ENCODE measurements around the gene MORC4.

MORC4 gene

GRCh38 chrX:106902684-106903083 is 97.3 kb downstream of the MORC4 start:
- Histone ChIP-seq H3K27me3 (peaks cover 89% of the 10 kb centered on the region), H3K36me3 (no peaks in the 10 kb centered on the region), H3K27ac (no peak overlapping the region), H3K9ac (no peak overlapping the region), H3K4me1 (peaks cover 6% of the 10 kb centered on the region), H3K4me3 (no peak overlapping the region), H3K9me3 (no peaks in the 10 kb centered on the region), H4K20me1 (peaks cover 20% of the 10 kb centered on the region; the same call in 1 of the 2 replicates), H3K4me2 (no peak overlapping the region)
- TF ChIP-seq Cebpa-rat (IDR thresholded peaks at IDR 0.05), result no peak

- H3K4me2 ChIP-seq, result no peak overlapping the region
- H3K27ac ChIP-seq, result no peak overlapping the region
- H3K9ac ChIP-seq, result no peak overlapping the region
Observed at GRCh38 chrX:106901781-106902219, 98.2 kb downstream of the MORC4 start.

GRCh38 chrX:106901341-106901740 is 98.7 kb downstream of the MORC4 start:
- H4K20me1 ChIP-seq, result peaks cover 20% of the 10 kb centered on the region; the same call in 1 of the 2 replicates
- H3K4me1 ChIP-seq, result peaks cover 6% of the 10 kb centered on the region
- no peak overlapping the region for H3K4me2 ChIP-seq
- no peaks in the 10 kb centered on the region for H3K9me3 ChIP-seq
- peaks cover 93% of the 10 kb centered on the region for H3K27me3 ChIP-seq
- no peak overlapping the region for H3K9ac ChIP-seq
- H3K36me3 ChIP-seq, result no peaks in the 10 kb centered on the region
- TF ChIP-seq Cebpa-rat (IDR thresholded peaks at IDR 0.05), result no peak
- no peak overlapping the region for H3K4me3 ChIP-seq
- no peak overlapping the region for H3K27ac ChIP-seq

More at GRCh38 chrX:106901781-106902219, 98.2 kb downstream of the MORC4 start:
- no peak overlapping the region for H3K4me3 ChIP-seq
- peaks cover 6% of the 10 kb centered on the region for H3K4me1 ChIP-seq
- no peak for TF ChIP-seq Cebpa-rat (IDR thresholded peaks at IDR 0.05)
- H4K20me1 ChIP-seq, result peaks cover 20% of the 10 kb centered on the region; the same call in 1 of the 2 replicates
- H3K9me3 ChIP-seq, result no peaks in the 10 kb centered on the region
- H3K27me3 ChIP-seq, result peaks cover 93% of the 10 kb centered on the region
- no peaks in the 10 kb centered on the region for H3K36me3 ChIP-seq

GRCh38 chrX:106899841-106900240 is 100.2 kb downstream of the MORC4 start:
- H4K20me1 ChIP-seq, result peaks cover 20% of the 10 kb centered on the region; the same call in 1 of the 2 replicates
- H3K9me3 ChIP-seq, result no peaks in the 10 kb centered on the region
- no peak overlapping the region for H3K4me2 ChIP-seq
- H3K27me3 ChIP-seq, result peaks cover 93% of the 10 kb centered on the region
- no peak overlapping the region for H3K4me3 ChIP-seq
- H3K36me3 ChIP-seq, result no peaks in the 10 kb centered on the region
- H3K4me1 ChIP-seq, result peaks cover 6% of the 10 kb centered on the region
- no peak overlapping the region for H3K27ac ChIP-seq
- no peak overlapping the region for H3K9ac ChIP-seq
- TF ChIP-seq Cebpa-rat (IDR thresholded peaks at IDR 0.05), result no peak

GRCh38 chrX:106899276-106899675 is 100.7 kb downstream of the MORC4 start:
- Histone ChIP-seq H3K36me3 (no peaks in the 10 kb centered on the region), H3K4me1 (peaks cover 6% of the 10 kb centered on the region), H4K20me1 (peaks cover 20% of the 10 kb centered on the region; the same call in 1 of the 2 replicates), H3K4me2 (no peak overlapping the region), H3K9ac (no peak overlapping the region), H3K9me3 (no peaks in the 10 kb centered on the region), H3K27me3 (peaks cover 93% of the 10 kb centered on the region), H3K4me3 (no peak overlapping the region), H3K27ac (no peak overlapping the region)
- no peak for TF ChIP-seq Cebpa-rat (IDR thresholded peaks at IDR 0.05)

- no peak overlapping the region for H3K4me2 ChIP-seq
- no peaks in the 10 kb centered on the region for H3K9me3 ChIP-seq
- peaks cover 13% of the 10 kb centered on the region; the same call in 1 of the 2 replicates for H4K20me1 ChIP-seq
- H3K27me3 ChIP-seq, result peaks cover 90% of the 10 kb centered on the region
- no peak overlapping the region for H3K27ac ChIP-seq
- no peak for TF ChIP-seq Cebpa-rat (IDR thresholded peaks at IDR 0.05)
- H3K9ac ChIP-seq, result no peak overlapping the region
- no peaks in the 10 kb centered on the region for H3K36me3 ChIP-seq
- H3K4me1 ChIP-seq, result peaks cover 1% of the 10 kb centered on the region
- no peak overlapping the region for H3K4me3 ChIP-seq
Observed at GRCh38 chrX:106898462-106898861, 101.5 kb downstream of the MORC4 start.

- Histone ChIP-seq H3K4me2 (no peak overlapping the region), H3K27ac (no peak overlapping the region), H3K4me1 (no peaks in the 10 kb centered on the region), H3K9me3 (no peaks in the 10 kb centered on the region), H3K36me3 (no peaks in the 10 kb centered on the region), H3K27me3 (peaks cover 90% of the 10 kb centered on the region), H4K20me1 (peaks cover 3% of the 10 kb centered on the region; the same call in 1 of the 2 replicates), H3K9ac (no peak overlapping the region), H3K4me3 (no peak overlapping the region)
- no peak for TF ChIP-seq Cebpa-rat (IDR thresholded peaks at IDR 0.05)
Observed at GRCh38 chrX:106897259-106897658, 102.8 kb downstream of the MORC4 start.

GRCh38 chrX:106894978-106895452 is 105.0 kb downstream of the MORC4 start:
- no peak overlapping the region for H3K9ac ChIP-seq
- H3K4me3 ChIP-seq, result no peak overlapping the region
- H4K20me1 ChIP-seq, result no peaks in the 10 kb centered on the region
- no peaks in the 10 kb centered on the region for H3K4me1 ChIP-seq
- no peak overlapping the region for H3K27ac ChIP-seq
- no peak overlapping the region for H3K4me2 ChIP-seq
- H3K27me3 ChIP-seq, result peaks cover 90% of the 10 kb centered on the region
- H3K9me3 ChIP-seq, result no peaks in the 10 kb centered on the region
- no peak for TF ChIP-seq Cebpa-rat (IDR thresholded peaks at IDR 0.05)
- H3K36me3 ChIP-seq, result no peaks in the 10 kb centered on the region

GRCh38 chrX:106894392-106894909 is 105.6 kb downstream of the MORC4 start:
- H3K27me3 ChIP-seq, result peaks cover 90% of the 10 kb centered on the region
- no peak for TF ChIP-seq Cebpa-rat (IDR thresholded peaks at IDR 0.05)
- no peaks in the 10 kb centered on the region for H4K20me1 ChIP-seq
- no peaks in the 10 kb centered on the region for H3K4me1 ChIP-seq
- no peak overlapping the region for H3K4me3 ChIP-seq
- no peaks in the 10 kb centered on the region for H3K36me3 ChIP-seq
- H3K27ac ChIP-seq, result no peak overlapping the region
- H3K4me2 ChIP-seq, result no peak overlapping the region
- no peak overlapping the region for H3K9ac ChIP-seq
- no peaks in the 10 kb centered on the region for H3K9me3 ChIP-seq

GRCh38 chrX:106891762-106892460 is 108.1 kb downstream of the MORC4 start:
- Histone ChIP-seq H3K4me2 (no peak overlapping the region), H3K9me3 (no peaks in the 10 kb centered on the region), H3K4me1 (no peaks in the 10 kb centered on the region), H3K27ac (no peak overlapping the region), H3K36me3 (no peaks in the 10 kb centered on the region), H3K9ac (no peak overlapping the region), H4K20me1 (no peaks in the 10 kb centered on the region), H3K4me3 (no peak overlapping the region), H3K27me3 (peaks cover 90% of the 10 kb centered on the region)
- no peak for TF ChIP-seq Cebpa-rat (IDR thresholded peaks at IDR 0.05)

Measured in BLaER1 (cell line).